ENCODE data around the gene EMP3.

- TF ChIP-seq CTCF (conservative IDR thresholded peaks at IDR 0.05; ENCODE audit: low read length) (no peak), EZH2phosphoT487 (IDR thresholded peaks at IDR 0.05; ENCODE audit: borderline replicate concordance) (no peak)
Observed at GRCh38 chr19:48301886-48302599, 23.3 kb upstream of the EMP3 start.
